ENCODE measurements around the gene GH1.
"Not testable (repeated sequence)": the region's sequence is repeated elsewhere in the genome, so short reads cannot be mapped to it uniquely, and the experiment has no call there.

DNA sequence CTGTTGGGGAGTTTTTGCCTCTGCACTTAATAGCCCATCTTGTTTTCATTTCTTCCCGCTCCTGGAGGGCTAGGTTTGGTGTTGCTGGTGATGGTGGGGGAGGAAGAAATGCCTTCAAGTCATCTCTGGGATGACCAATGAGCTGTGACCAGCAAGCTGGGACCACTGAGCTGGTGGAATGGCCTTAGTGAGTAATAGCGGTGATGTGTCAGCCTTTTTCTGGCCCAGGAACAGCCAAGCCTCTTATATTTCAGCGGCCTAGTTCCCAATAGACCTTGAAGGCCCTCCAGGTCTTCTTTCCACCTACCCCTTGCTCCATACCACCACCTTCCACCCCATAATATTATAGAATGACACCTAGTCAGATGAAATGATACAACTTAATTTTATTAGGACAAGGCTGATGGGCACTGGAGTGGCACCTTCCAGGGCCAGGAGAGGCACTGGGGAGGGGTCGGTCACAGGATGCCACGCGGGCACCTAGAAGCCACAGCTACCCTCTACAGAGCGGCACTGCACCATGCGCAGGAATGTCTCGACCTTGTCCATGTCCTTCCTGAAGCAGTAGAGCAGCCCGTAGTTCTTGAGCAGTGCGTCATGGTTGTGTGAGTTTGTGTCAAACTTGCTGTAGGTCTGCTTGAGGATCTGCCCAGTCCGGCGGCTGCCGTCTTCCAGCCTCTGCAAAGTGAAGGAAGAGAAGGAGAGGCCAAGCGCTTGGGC, 46.8 kb downstream of the GH1 start:
- TF ChIP-seq, protein P1, sequence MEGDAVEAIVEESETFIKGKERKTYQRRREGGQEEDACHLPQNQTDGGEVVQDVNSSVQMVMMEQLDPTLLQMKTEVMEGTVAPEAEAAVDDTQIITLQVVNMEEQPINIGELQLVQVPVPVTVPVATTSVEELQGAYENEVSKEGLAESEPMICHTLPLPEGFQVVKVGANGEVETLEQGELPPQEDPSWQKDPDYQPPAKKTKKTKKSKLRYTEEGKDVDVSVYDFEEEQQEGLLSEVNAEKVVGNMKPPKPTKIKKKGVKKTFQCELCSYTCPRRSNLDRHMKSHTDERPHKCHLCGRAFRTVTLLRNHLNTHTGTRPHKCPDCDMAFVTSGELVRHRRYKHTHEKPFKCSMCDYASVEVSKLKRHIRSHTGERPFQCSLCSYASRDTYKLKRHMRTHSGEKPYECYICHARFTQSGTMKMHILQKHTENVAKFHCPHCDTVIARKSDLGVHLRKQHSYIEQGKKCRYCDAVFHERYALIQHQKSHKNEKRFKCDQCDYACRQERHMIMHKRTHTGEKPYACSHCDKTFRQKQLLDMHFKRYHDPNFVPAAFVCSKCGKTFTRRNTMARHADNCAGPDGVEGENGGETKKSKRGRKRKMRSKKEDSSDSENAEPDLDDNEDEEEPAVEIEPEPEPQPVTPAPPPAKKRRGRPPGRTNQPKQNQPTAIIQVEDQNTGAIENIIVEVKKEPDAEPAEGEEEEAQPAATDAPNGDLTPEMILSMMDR (IDR thresholded peaks at IDR 0.05), result not testable (repeated sequence)
- not testable (repeated sequence) for TF ChIP-seq EP300, POLR2A (IDR thresholded peaks at IDR 0.05)

All from tibial nerve (tissue), 4 donors.